ENCODE measurements around the gene WASL. TPM values are rescaled to one million over a fixed set of nuclear protein-coding genes. Genes with fewer than 3 reads are reported as not detected.

Gene WASL
- total and polyA plus RNA-seq, 2 of the 13 experiments (the other 11 are each of a cell fraction or from before 2014, with no cell fraction given), result 7.9 to 12.8 TPM

DNA sequence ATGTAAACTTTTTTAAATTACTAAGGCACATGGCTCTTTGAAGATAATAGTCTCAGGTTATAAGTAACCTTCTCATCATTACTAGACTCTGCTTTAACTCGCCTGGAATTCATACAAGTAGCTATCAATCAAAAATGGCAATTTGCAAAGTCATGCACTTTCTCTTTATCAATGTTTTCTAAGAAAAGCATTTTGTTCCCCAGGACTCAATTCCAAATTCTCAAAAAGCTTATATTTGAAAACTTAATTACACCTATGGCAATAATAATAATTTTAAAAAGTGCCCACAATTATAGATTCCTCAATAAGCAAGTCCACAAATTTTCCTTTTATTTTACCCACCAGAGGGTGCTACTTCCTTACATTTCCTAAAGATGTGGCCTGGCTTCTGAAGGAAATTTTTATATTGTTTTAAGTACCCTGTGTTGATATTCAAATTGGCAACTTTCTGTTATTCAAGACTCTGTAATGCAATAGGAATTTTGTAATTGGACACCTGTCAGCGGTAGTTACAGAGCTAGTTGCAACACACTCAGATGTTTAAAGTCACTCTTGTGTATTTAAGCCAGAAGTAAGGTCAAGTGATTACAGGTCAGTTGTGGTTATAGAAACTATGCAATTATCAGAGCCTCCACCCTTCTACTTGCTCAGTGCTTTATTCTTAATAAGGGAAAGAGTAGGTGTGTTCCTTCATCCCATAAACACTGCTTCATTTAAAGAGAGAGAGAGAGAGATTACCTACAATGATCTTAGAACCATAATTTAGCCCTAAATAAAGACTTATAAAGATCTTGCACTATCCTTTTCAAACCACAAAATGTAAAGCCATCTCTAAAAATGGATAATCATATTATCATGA, 49.1 kb upstream of the WASL start (continued):
- TF ChIP-seq ZBTB10 (CRISPR knock-in tag; IDR thresholded peaks at IDR 0.05; ENCODE audit: borderline replicate concordance) (no peak), IRX3 (CRISPR knock-in tag; IDR thresholded peaks at IDR 0.05; ENCODE audit: borderline replicate concordance, low read depth) (no peak), NKX3-1 (CRISPR knock-in tag; IDR thresholded peaks at IDR 0.05) (0 out of 2 replicates have a peak, but pooled peaks have one; percentile 44), NAIF1 (CRISPR knock-in tag; IDR thresholded peaks at IDR 0.05; ENCODE audit: borderline replicate concordance) (no peak), JUN (CRISPR knock-in tag; IDR thresholded peaks at IDR 0.05) (peak; percentile 87; the same call in 1 of the 2 replicates), KMT2A (CRISPR knock-in tag; IDR thresholded peaks at IDR 0.05) (no peak), RAD21 (CRISPR knock-in tag; IDR thresholded peaks at IDR 0.05) (peak; percentile 23; the same call in 1 of the 2 replicates), HOXA5 (CRISPR knock-in tag; IDR thresholded peaks at IDR 0.05) (0 out of 2 replicates have a peak, but pooled peaks have one; percentile 31), ZNF30 (CRISPR knock-in tag; IDR thresholded peaks at IDR 0.05) (no peak), PHF8 (CRISPR knock-in tag; IDR thresholded peaks at IDR 0.05) (no peak), MED1 (CRISPR knock-in tag; IDR thresholded peaks at IDR 0.05) (peak; percentile 38; the same call in 1 of the 2 replicates), RXRA (CRISPR knock-in tag; IDR thresholded peaks at IDR 0.05) (no peak), LCORL (IDR thresholded peaks at IDR 0.05) (no peak), LCORL (CRISPR knock-in tag; IDR thresholded peaks at IDR 0.05) (0 out of 2 replicates have a peak, but pooled peaks have one; percentile 35), FOXJ3 (CRISPR knock-in tag; IDR thresholded peaks at IDR 0.05; ENCODE audit: borderline replicate concordance) (peak; percentile 51; the same call in 1 of the 2 replicates), SMC3 (IDR thresholded peaks at IDR 0.05; ENCODE audit: low read length) (peak; percentile 26), BRCA1 (CRISPR knock-in tag; IDR thresholded peaks at IDR 0.05) (no peak), RXRB (CRISPR knock-in tag; IDR thresholded peaks at IDR 0.05; ENCODE audit: borderline replicate concordance) (peak; percentile 47; the same call in 1 of the 2 replicates), RBAK (CRISPR knock-in tag; IDR thresholded peaks at IDR 0.05) (no peak), SIX4 (CRISPR knock-in tag; IDR thresholded peaks at IDR 0.05) (peak; percentile 100), STAG1 (CRISPR knock-in tag; IDR thresholded peaks at IDR 0.05) (peak; percentile 54), FOXP1 (IDR thresholded peaks at IDR 0.05) (no peak), FOXP1 (CRISPR knock-in tag; IDR thresholded peaks at IDR 0.05) (peak; percentile 77)
- TF ChIP-seq, protein P1, sequence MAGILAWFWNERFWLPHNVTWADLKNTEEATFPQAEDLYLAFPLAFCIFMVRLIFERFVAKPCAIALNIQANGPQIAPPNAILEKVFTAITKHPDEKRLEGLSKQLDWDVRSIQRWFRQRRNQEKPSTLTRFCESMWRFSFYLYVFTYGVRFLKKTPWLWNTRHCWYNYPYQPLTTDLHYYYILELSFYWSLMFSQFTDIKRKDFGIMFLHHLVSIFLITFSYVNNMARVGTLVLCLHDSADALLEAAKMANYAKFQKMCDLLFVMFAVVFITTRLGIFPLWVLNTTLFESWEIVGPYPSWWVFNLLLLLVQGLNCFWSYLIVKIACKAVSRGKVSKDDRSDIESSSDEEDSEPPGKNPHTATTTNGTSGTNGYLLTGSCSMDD (CRISPR knock-in tag; IDR thresholded peaks at IDR 0.05), result no peak
- TF ChIP-seq, protein P2, sequence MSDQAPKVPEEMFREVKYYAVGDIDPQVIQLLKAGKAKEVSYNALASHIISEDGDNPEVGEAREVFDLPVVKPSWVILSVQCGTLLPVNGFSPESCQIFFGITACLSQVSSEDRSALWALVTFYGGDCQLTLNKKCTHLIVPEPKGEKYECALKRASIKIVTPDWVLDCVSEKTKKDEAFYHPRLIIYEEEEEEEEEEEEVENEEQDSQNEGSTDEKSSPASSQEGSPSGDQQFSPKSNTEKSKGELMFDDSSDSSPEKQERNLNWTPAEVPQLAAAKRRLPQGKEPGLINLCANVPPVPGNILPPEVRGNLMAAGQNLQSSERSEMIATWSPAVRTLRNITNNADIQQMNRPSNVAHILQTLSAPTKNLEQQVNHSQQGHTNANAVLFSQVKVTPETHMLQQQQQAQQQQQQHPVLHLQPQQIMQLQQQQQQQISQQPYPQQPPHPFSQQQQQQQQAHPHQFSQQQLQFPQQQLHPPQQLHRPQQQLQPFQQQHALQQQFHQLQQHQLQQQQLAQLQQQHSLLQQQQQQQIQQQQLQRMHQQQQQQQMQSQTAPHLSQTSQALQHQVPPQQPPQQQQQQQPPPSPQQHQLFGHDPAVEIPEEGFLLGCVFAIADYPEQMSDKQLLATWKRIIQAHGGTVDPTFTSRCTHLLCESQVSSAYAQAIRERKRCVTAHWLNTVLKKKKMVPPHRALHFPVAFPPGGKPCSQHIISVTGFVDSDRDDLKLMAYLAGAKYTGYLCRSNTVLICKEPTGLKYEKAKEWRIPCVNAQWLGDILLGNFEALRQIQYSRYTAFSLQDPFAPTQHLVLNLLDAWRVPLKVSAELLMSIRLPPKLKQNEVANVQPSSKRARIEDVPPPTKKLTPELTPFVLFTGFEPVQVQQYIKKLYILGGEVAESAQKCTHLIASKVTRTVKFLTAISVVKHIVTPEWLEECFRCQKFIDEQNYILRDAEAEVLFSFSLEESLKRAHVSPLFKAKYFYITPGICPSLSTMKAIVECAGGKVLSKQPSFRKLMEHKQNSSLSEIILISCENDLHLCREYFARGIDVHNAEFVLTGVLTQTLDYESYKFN (CRISPR knock-in tag; conservative IDR thresholded peaks at IDR 0.05), result peak; percentile 66
